ENCODE data around the gene CHKA. TPM values are rescaled to one million over a fixed set of nuclear protein-coding genes. Genes with fewer than 3 reads are reported as not detected.

Gene CHKA
- total and polyA plus RNA-seq, 9 of the 15 experiments (the other 6 are each of a cell fraction or from before 2014, with no cell fraction given), result 3.6 to 37.0 (median 30.2) TPM

DNA sequence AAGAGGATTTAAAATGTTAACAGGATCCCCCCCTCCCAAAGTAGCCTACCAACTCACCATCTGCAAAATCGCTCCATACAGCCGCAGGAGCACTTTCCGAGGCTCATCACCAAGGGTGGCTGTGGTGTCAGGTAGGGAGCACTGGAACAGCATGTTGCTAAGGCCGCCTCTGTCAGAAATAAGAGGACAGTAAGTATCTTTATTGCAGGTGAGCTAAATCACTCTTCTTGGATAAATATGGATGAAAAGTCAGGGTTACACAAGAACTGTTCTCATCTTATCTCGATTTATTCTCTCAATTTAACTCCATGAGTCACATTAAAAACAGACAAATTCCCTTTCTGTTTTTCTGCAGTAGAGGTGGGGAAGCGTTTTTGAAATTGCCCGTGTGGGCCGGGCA is 24.2 kb downstream of the CHKA start:
- H3K27ac ChIP-seq (ENCODE audit: extremely low read depth, low read depth, low read length), result no peak overlapping the region
- H3K36me3 ChIP-seq (ENCODE audit: control insufficient read depth, insufficient read depth, low read length), result peaks cover 14% of the 10 kb centered on the region; the same call in 2 of the 3 replicates
- ChIA-PET CTCF (ENCODE audit: low intra/inter-chr PET ratio) (interaction anchor here (0.6 kb wide), 1 partner anchor 266 kb away, joined by 3 read pairs; no protein-coding TSS in a partner anchor), POLR2A (no interaction called here)
- DNase-seq (ENCODE audit: extremely low read depth in 1 of 4, low spot score in 3 of 4), result no peak
- no peaks in the 10 kb centered on the region for H3K27me3 ChIP-seq (ENCODE audit: control insufficient read depth in 2 of 2, insufficient read depth in 2 of 2, low read length in 2 of 2)
- no peak overlapping the region for H3K9ac ChIP-seq (ENCODE audit: insufficient read depth in 1 of 2, low read depth in 2 of 2, low read length in 2 of 2)
- peaks cover 4 to 8% of the 10 kb centered on the region in 2 experiments; a peak in 3 of 5 replicates for H3K4me1 ChIP-seq (replicated peaks in 1 of 2; ENCODE audit: control insufficient read depth in 2 of 2, insufficient read depth in 2 of 2, low read length in 2 of 2)
- in situ Hi-C loops (cut with MboI), result no loop called here
- no peak overlapping the region for H3K4me2 ChIP-seq (ENCODE audit: insufficient read depth, low read length)
- H3K4me3 ChIP-seq, result no peak overlapping the region
- TF ChIP-seq, protein P1, sequence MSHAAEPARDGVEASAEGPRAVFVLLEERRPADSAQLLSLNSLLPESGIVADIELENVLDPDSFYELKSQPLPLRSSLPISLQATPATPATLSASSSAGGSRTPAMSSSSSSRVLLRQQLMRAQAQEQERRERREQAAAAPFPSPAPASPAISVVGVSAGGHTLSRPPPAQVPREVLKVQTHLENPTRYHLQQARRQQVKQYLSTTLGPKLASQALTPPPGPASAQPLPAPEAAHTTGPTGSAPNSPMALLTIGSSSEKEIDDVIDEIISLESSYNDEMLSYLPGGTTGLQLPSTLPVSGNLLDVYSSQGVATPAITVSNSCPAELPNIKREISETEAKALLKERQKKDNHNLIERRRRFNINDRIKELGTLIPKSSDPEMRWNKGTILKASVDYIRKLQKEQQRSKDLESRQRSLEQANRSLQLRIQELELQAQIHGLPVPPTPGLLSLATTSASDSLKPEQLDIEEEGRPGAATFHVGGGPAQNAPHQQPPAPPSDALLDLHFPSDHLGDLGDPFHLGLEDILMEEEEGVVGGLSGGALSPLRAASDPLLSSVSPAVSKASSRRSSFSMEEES (CRISPR knock-in tag; IDR thresholded peaks at IDR 0.05), result no peak
- TF ChIP-seq, protein P2, sequence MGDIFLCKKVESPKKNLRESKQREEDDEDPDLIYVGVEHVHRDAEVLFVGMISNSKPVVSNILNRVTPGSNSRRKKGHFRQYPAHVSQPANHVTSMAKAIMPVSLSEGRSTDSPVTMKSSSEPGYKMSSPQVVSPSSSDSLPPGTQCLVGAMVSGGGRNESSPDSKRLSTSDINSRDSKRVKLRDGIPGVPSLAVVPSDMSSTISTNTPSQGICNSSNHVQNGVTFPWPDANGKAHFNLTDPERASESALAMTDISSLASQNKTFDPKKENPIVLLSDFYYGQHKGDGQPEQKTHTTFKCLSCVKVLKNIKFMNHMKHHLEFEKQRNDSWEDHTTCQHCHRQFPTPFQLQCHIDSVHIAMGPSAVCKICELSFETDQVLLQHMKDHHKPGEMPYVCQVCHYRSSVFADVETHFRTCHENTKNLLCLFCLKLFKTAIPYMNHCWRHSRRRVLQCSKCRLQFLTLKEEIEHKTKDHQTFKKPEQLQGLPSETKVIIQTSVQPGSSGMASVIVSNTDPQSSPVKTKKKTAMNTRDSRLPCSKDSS (IDR thresholded peaks at IDR 0.05; ENCODE audit: low read depth, partially characterized antibody), result no peak
- TF ChIP-seq KAT2B (IDR thresholded peaks at IDR 0.05; ENCODE audit: low read depth, low read length) (no peak), MXI1 (IDR thresholded peaks at IDR 0.05; ENCODE audit: low read depth, low read length) (no peak), SRF (CRISPR knock-in tag; IDR thresholded peaks at IDR 0.05) (no peak), RFX5 (IDR thresholded peaks at IDR 0.05; ENCODE audit: low read depth, low read length) (no peak), KDM5B (IDR thresholded peaks at IDR 0.05; ENCODE audit: insufficient replicate concordance, low read depth, low read length) (no peak)
- TF ChIP-seq, protein P3, sequence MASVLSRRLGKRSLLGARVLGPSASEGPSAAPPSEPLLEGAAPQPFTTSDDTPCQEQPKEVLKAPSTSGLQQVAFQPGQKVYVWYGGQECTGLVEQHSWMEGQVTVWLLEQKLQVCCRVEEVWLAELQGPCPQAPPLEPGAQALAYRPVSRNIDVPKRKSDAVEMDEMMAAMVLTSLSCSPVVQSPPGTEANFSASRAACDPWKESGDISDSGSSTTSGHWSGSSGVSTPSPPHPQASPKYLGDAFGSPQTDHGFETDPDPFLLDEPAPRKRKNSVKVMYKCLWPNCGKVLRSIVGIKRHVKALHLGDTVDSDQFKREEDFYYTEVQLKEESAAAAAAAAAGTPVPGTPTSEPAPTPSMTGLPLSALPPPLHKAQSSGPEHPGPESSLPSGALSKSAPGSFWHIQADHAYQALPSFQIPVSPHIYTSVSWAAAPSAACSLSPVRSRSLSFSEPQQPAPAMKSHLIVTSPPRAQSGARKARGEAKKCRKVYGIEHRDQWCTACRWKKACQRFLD (CRISPR knock-in tag; IDR thresholded peaks at IDR 0.05), result no peak
- TF ChIP-seq, protein P4, sequence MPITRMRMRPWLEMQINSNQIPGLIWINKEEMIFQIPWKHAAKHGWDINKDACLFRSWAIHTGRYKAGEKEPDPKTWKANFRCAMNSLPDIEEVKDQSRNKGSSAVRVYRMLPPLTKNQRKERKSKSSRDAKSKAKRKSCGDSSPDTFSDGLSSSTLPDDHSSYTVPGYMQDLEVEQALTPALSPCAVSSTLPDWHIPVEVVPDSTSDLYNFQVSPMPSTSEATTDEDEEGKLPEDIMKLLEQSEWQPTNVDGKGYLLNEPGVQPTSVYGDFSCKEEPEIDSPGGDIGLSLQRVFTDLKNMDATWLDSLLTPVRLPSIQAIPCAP (CRISPR knock-in tag; IDR thresholded peaks at IDR 0.05; ENCODE audit: borderline replicate concordance), result no peak
- no peak overlapping the region for H2AFZ ChIP-seq (ENCODE audit: low read depth, low read length)
- no peak for ATAC-seq
- H3K79me2 ChIP-seq (ENCODE audit: control insufficient read depth, insufficient read depth, low read length), result peaks cover 40% of the 10 kb centered on the region
- BruUV-seq (replicated peaks), result no TSS peak
- no peaks in the 10 kb centered on the region for H4K20me1 ChIP-seq (replicated peaks; ENCODE audit: control insufficient read depth, insufficient read depth, low read length)
- intact Hi-C loops (cut with micrococcal nuclease), result no loop called here
- no peak for FAIRE-seq
- WGBS (ENCODE audit: insufficient coverage, low coverage, missing lambda C conversion rate), result 83% methylated on average over 8 of the region's 8 CpGs
- no peaks in the 10 kb centered on the region for H3K9me3 ChIP-seq (replicated peaks; ENCODE audit: control insufficient read depth, insufficient read depth, low read depth, low read length)
- H3K9me1 ChIP-seq (ENCODE audit: control insufficient read depth, insufficient read depth, low read length), result no peaks in the 10 kb centered on the region
